Measurements from ENCODE around the gene PIM2.

The PIM2 gene

DNA sequence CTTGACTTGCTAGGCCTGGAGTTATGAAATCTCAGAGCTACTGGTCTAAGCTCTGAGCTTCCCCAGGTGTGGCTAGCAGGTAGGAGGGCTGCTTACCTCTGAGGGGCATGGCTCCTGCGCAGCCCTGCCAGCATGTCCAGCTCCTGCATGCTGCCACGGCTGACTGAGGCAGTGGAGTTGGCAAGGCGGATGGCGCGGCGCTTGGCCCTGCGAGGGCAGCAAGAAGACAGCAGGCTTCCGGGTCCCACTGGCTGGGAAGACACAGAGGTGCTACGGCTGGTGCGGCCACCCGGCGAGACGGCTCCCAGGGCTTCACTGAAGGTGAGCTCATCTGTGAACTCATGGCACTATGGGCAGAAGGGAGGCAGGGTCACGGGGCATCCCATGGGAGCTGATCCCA, 47.1 kb upstream of the PIM2 start:
- TF ChIP-seq CTCF (IDR thresholded peaks at IDR 0.05; ENCODE audit: low read length), result no peak
- TF ChIP-seq EZH2phosphoT487 (IDR thresholded peaks at IDR 0.05; ENCODE audit: low read length), result no peak
- TF ChIP-seq EZH2 (optimal IDR thresholded peaks at IDR 0.05; ENCODE audit: low read depth, low read length), result no peak

DNA sequence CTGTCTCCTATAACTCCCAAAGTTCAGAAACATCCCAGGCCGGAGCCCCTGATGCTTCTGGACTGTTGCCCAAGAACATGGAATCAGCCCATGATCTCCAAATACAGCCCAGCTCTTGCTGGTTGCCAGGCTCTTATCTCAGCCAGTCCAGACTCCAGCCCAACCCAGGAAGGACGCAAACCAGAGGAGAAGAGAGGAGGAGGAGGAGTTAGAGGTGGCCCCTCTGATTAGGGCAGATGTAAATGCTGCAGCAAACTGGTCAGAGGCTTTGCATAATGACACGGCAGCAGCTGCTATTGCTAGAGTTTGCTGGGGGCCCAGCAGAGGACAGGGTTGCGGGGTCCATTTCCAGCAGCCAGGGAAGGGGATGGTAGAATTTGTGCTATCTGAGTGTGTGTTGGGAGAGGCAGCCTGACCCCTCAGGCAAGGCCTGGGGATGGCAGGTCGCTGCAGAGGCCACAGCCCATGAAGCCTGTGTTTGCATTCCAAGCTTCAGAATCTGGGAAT, 42.8 kb upstream of the PIM2 start:
- no peak for DNase-seq
- Histone ChIP-seq H3K27ac (ENCODE audit: low read length) (no peak overlapping the region), H3K27me3 (replicated peaks; ENCODE audit: insufficient read depth, low read length) (no peaks in the 10 kb centered on the region), H4K20me1 (ENCODE audit: insufficient read depth, low read length) (no peaks in the 10 kb centered on the region), H3K4me2 (ENCODE audit: low read depth, low read length) (no peak overlapping the region), H3F3A (ENCODE audit: insufficient read depth, low read length) (peaks cover 3% of the 10 kb centered on the region), H3K9me2 (replicated peaks; ENCODE audit: insufficient read depth, low read length) (no peaks in the 10 kb centered on the region), H3K4me1 (ENCODE audit: low read length) (peaks cover 15% of the 10 kb centered on the region; the same call in 1 of the 2 replicates), H3K9me3 (replicated peaks; ENCODE audit: insufficient read depth, low read length) (no peaks in the 10 kb centered on the region), H3K79me2 (ENCODE audit: low read length) (peaks cover 9% of the 10 kb centered on the region), H3K36me3 (replicated peaks; ENCODE audit: insufficient read depth, low read length) (no peaks in the 10 kb centered on the region), H2AFZ (ENCODE audit: low read length) (no peak overlapping the region), H3K4me3 (ENCODE audit: low read length) (no peak overlapping the region), H3K9ac (ENCODE audit: low read length) (no peak overlapping the region)
- TF ChIP-seq CTCF (IDR thresholded peaks at IDR 0.05; ENCODE audit: low read length) (no peak), EZH2 (optimal IDR thresholded peaks at IDR 0.05; ENCODE audit: low read depth, low read length) (no peak), EZH2phosphoT487 (IDR thresholded peaks at IDR 0.05; ENCODE audit: low read length) (no peak)

More for the DNA sequence above, 47.1 kb upstream of the PIM2 start:
- Histone ChIP-seq H3K4me3 (ENCODE audit: low read length) (no peak overlapping the region), H3K9me3 (replicated peaks; ENCODE audit: insufficient read depth, low read length) (no peaks in the 10 kb centered on the region), H3K4me2 (ENCODE audit: low read depth, low read length) (no peak overlapping the region), H3F3A (ENCODE audit: insufficient read depth, low read length) (no peaks in the 10 kb centered on the region), H3K4me1 (ENCODE audit: low read length) (no peaks in the 10 kb centered on the region), H3K79me2 (ENCODE audit: low read length) (no peaks in the 10 kb centered on the region), H3K27me3 (replicated peaks; ENCODE audit: insufficient read depth, low read length) (no peaks in the 10 kb centered on the region), H4K20me1 (ENCODE audit: insufficient read depth, low read length) (no peaks in the 10 kb centered on the region), H3K27ac (ENCODE audit: low read length) (no peak overlapping the region), H3K36me3 (replicated peaks; ENCODE audit: insufficient read depth, low read length) (no peaks in the 10 kb centered on the region), H3K9me2 (replicated peaks; ENCODE audit: insufficient read depth, low read length) (no peaks in the 10 kb centered on the region), H3K9ac (ENCODE audit: low read length) (no peak overlapping the region), H2AFZ (ENCODE audit: low read length) (no peak overlapping the region)
- DNase-seq, result no peak

DNA sequence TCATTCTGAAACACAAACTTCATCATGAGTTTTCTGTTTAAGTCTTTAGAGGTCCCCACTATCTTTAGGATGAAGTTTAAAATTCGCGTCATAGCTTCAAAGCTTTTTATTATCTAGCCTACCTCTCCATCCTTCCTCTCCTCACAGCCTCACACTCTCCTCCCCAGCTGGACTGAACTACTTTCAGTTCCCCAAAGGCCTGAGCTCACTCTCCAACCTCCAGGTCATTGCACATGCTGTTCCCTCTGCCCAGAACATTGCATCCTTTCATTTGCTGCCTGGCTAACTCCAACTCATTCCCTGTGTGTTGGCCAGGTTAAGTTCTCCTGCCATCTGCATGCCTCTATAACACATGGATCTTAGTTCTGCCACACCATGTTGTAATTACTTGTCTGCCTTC, 41.5 kb upstream of the PIM2 start:
- Histone ChIP-seq H3K27ac (ENCODE audit: low read length) (no peak overlapping the region), H3K36me3 (replicated peaks; ENCODE audit: insufficient read depth, low read length) (no peaks in the 10 kb centered on the region), H3K4me3 (ENCODE audit: low read length) (no peak overlapping the region), H3K9ac (ENCODE audit: low read length) (no peak overlapping the region), H3K9me2 (replicated peaks; ENCODE audit: insufficient read depth, low read length) (no peaks in the 10 kb centered on the region), H3F3A (ENCODE audit: insufficient read depth, low read length) (peaks cover 3% of the 10 kb centered on the region), H2AFZ (ENCODE audit: low read length) (no peak overlapping the region), H3K79me2 (ENCODE audit: low read length) (peaks cover 23% of the 10 kb centered on the region), H3K4me1 (ENCODE audit: low read length) (peaks cover 22% of the 10 kb centered on the region; the same call in 1 of the 2 replicates), H3K9me3 (replicated peaks; ENCODE audit: insufficient read depth, low read length) (no peaks in the 10 kb centered on the region), H3K27me3 (replicated peaks; ENCODE audit: insufficient read depth, low read length) (no peaks in the 10 kb centered on the region), H3K4me2 (ENCODE audit: low read depth, low read length) (no peak overlapping the region), H4K20me1 (ENCODE audit: insufficient read depth, low read length) (no peaks in the 10 kb centered on the region)
- TF ChIP-seq EZH2phosphoT487 (IDR thresholded peaks at IDR 0.05; ENCODE audit: low read length), result no peak
- no peak for TF ChIP-seq EZH2 (optimal IDR thresholded peaks at IDR 0.05; ENCODE audit: low read depth, low read length)
- TF ChIP-seq CTCF (IDR thresholded peaks at IDR 0.05; ENCODE audit: low read length), result no peak
- no peak for DNase-seq

Data from MM.1S (cell line).